Measurements from ENCODE around the gene CXCR5. TPM values are rescaled to one million over a fixed set of nuclear protein-coding genes. Genes with fewer than 3 reads are reported as not detected.

The CXCR5 gene
- total RNA-seq, 4 donors from 2014 or later = not detected

GRCh38 chr11:118909619-118910308, 26.1 kb downstream of the CXCR5 start:
- peak; percentile 27 for DNase-seq
- TF ChIP-seq CTCF (IDR thresholded peaks at IDR 0.05) (no peak), POLR2A (IDR thresholded peaks at IDR 0.05) (no peak)
- Histone ChIP-seq H3K4me3 (replicated peaks in 1 of 3) (peak overlapping the region in 1 of 3 donors; percentile 25), H3K36me3 (peaks cover 1 to 7% of the 10 kb centered on the region in 2 donors), H3K27ac (peak overlapping the region; percentile 97 to 99 (median 97)), H3K9me3 (no peaks in the 10 kb centered on the region), H3K4me1 (peaks cover 63 to 79% of the 10 kb centered on the region in 2 donors), H3K27me3 (no peaks in the 10 kb centered on the region)
- WGBS, 2 donors = 56% methylated on average over 17 to 18 of the region's 21 CpGs
- intact Hi-C loops (cut with DNase I) = loop anchor here (2.0 to 10.0 kb wide), 2 partner anchors 13 to 115 kb away; partner anchors contain the start of gene DDX6

GRCh38 chr11:118910309-118911112, 26.8 kb downstream of the CXCR5 start:
- peak overlapping the region; percentile 97 to 99 (median 97) for H3K27ac ChIP-seq
- H3K9me3 ChIP-seq = no peaks in the 10 kb centered on the region
- WGBS, 2 donors = 12 to 40% methylated on average over 5 to 26 of the region's 67 CpGs
- H3K4me1 ChIP-seq = peaks cover 70 to 86% of the 10 kb centered on the region in 2 donors
- H3K36me3 ChIP-seq = peaks cover 0 to 7% of the 10 kb centered on the region in 2 donors
- intact Hi-C loops (cut with DNase I) = no loop called here
- no peaks in the 10 kb centered on the region for H3K27me3 ChIP-seq
- peak overlapping the region in 1 of 3 donors; percentile 25 for H3K4me3 ChIP-seq (replicated peaks in 1 of 3)
- no peak for TF ChIP-seq CTCF (IDR thresholded peaks at IDR 0.05)
- peak; percentile 78 to 80 for DNase-seq

- H3K27me3 ChIP-seq = no peaks in the 10 kb centered on the region
- H3K36me3 ChIP-seq = peaks cover 0 to under 1% of the 10 kb centered on the region in 2 donors
- H3K27ac ChIP-seq = peak overlapping the region; percentile 97 to 99 (median 97)
- intact Hi-C loops (cut with DNase I) = no loop called here
- H3K4me3 ChIP-seq (replicated peaks in 1 of 3) = peak overlapping the region in 1 of 3 donors; percentile 25
- WGBS, 2 donors = 32 to 57% methylated on average over 10 to 11 of the region's 21 CpGs
- no peaks in the 10 kb centered on the region for H3K9me3 ChIP-seq
- TF ChIP-seq POLR2A (IDR thresholded peaks at IDR 0.05) (no peak), CTCF (IDR thresholded peaks at IDR 0.05) (no peak)
- peaks cover 78 to 94% of the 10 kb centered on the region in 2 donors for H3K4me1 ChIP-seq
- DNase-seq = no peak
Observed at GRCh38 chr11:118911113-118911879, 27.6 kb downstream of the CXCR5 start.

GRCh38 chr11:118911880-118912741, 28.4 kb downstream of the CXCR5 start:
- intact Hi-C loops (cut with DNase I) = no loop called here
- H3K36me3 ChIP-seq = no peaks in the 10 kb centered on the region
- peak; percentile 81 to 82 for DNase-seq
- WGBS, 2 donors = 30 to 33% methylated on average over 15 to 20 of the region's 23 CpGs
- H3K27ac ChIP-seq = peak overlapping the region; percentile 97 to 99 (median 97)
- H3K9me3 ChIP-seq = no peaks in the 10 kb centered on the region
- peaks cover 86 to 99% of the 10 kb centered on the region in 2 donors for H3K4me1 ChIP-seq
- H3K27me3 ChIP-seq = no peaks in the 10 kb centered on the region
- H3K4me3 ChIP-seq (replicated peaks in 1 of 3) = peak overlapping the region in 1 of 3 donors; percentile 25
- TF ChIP-seq POLR2A (IDR thresholded peaks at IDR 0.05) = peak in 1 of 2 donors; percentile 13
- TF ChIP-seq CTCF (IDR thresholded peaks at IDR 0.05) = no peak
